ENCODE measurements around the gene UGT1A9.

GRCh38 chr2:233650981-233651380, 20.7 kb upstream of the UGT1A9 start:
- TF ChIP-seq POLR2A (IDR thresholded peaks at IDR 0.05) (no peak), CTCF (IDR thresholded peaks at IDR 0.05) (no peak)
